Esophagus muscularis mucosa (tissue), 4 donors: ENCODE results near the gene APLP2. TPM values are rescaled to one million over a fixed set of nuclear protein-coding genes. Genes with fewer than 3 reads are reported as not detected.

ENCODE experiments used
- DNase-seq: peaks from one replicate; pipeline ENCODE4 v3.0.0-alpha.2; 2017; ENCODE audit errors: extremely low spot score
- H3K27ac ChIP-seq, 4 donors: fragments of 200-600 bp; sonication (generic); replicated peaks in 1 of 4; 1 replicate in 3 of 4; 2 replicates in 1 of 4; pipeline ENCODE4 v1.5.1; 2016 to 2019; ENCODE audit warnings: mild to moderate bottlenecking in 1 of 4
- H3K27me3 ChIP-seq, 4 donors: fragments of 200-600 bp; sonication (generic); one replicate each; pipeline versions ENCODE4 v1.5.1 to v1.6.0; 2016 to 2019
- H3K36me3 ChIP-seq, 4 donors: fragments of 200-600 bp; sonication (generic); one replicate each; pipeline ENCODE4 v1.5.1; 2016 to 2019
- H3K4me1 ChIP-seq, 4 donors: fragments of 200-600 bp; sonication (generic); one replicate each; pipeline ENCODE4 v1.5.1; 2016 to 2019
- H3K4me3 ChIP-seq, 4 donors: fragments of 200-600 bp; sonication (generic); 1 replicate in 2 of 4; 2 replicates in 2 of 4; pipeline ENCODE4 v1.5.1; 2016 to 2019; ENCODE audit warnings: mild to moderate bottlenecking in 4 of 4, moderate library complexity in 1 of 4
- H3K9me3 ChIP-seq, 4 donors: fragments of 200-600 bp; sonication (generic); 1 replicate in 3 of 4; 2 replicates in 1 of 4; pipeline ENCODE4 v1.5.1; 2016 to 2019
- EP300 ChIP-seq: sonication (generic); formaldehyde crosslinking; IDR thresholded peaks from one replicate; pipeline ENCODE4 v1.6.1; 2017; ENCODE audit warnings: antibody characterized with exemption
- POLR2A ChIP-seq: fragments of 450-650 bp; IDR thresholded peaks from one replicate; pipeline ENCODE4 v1.6.1; 2017; ENCODE audit warnings: antibody characterized with exemption, moderate library complexity, mild to moderate bottlenecking, low read depth
- POLR2AphosphoS5 ChIP-seq, 2 donors: sonication (generic); formaldehyde crosslinking; IDR thresholded peaks; one replicate each; pipeline ENCODE4 v1.6.1; 2017; ENCODE audit warnings: antibody characterized with exemption in 2 of 2
- WGBS: methylation state at CpG from one replicate; pipeline ENCODE4 v1.1.5; 2018; 5-methylcytosine and 5-hydroxymethylcytosine counted together
- intact Hi-C: fragments of 100-400 bp; cut with DNase I; formaldehyde crosslinking; loops from one replicate; pipeline ENCODE4 v1.15.1; 2023
- total RNA-seq, 4 donors: library from RNA; depleted of rRNA; stranded (reverse); fragments of >200 nt; gene quantifications; one replicate each; pipeline versions ENCODE4 v1.1.0 to v1.2.1, GENCODE V29; 2016
- TF ChIP-seq, protein P1 (sequence below), 3 experiments: fragments of 200-600 bp in 2 of 3; fragments of 450-650 bp in 1 of 3; sonication (generic) in 2 of 3; IDR thresholded peaks; one replicate each; pipeline ENCODE4 v1.5.1; 2017 to 2019; ENCODE audit warnings: antibody characterized with exemption in 3 of 3, mild to moderate bottlenecking in 2 of 3, moderate library complexity in 1 of 3

Gene APLP2
- total RNA-seq, 4 donors from 2014 or later, result 311 to 479 (median 410) TPM

- 59% methylated on average over 5 of the region's 5 CpGs for WGBS
- Histone ChIP-seq H3K27ac (no peak overlapping the region), H3K9me3 (no peaks in the 10 kb centered on the region), H3K4me3 (no peak overlapping the region), H3K4me1 (peaks cover 25 to 56% (median 37%) of the 10 kb centered on the region in 4 donors), H3K27me3 (no peaks in the 10 kb centered on the region), H3K36me3 (peaks cover 15 to 42% (median 28%) of the 10 kb centered on the region in 4 donors)
- intact Hi-C loops, result loop anchor here (5.0 kb wide), 2 partner anchors 54 to 119 kb away; partner anchors contain the start of genes APLP2 and PRDM10
- DNase-seq, result no peak
- TF ChIP-seq POLR2A (no peak), EP300 (no peak), POLR2AphosphoS5 (IDR thresholded peaks at IDR 0.05) (no peak)
- TF ChIP-seq, protein P1, sequence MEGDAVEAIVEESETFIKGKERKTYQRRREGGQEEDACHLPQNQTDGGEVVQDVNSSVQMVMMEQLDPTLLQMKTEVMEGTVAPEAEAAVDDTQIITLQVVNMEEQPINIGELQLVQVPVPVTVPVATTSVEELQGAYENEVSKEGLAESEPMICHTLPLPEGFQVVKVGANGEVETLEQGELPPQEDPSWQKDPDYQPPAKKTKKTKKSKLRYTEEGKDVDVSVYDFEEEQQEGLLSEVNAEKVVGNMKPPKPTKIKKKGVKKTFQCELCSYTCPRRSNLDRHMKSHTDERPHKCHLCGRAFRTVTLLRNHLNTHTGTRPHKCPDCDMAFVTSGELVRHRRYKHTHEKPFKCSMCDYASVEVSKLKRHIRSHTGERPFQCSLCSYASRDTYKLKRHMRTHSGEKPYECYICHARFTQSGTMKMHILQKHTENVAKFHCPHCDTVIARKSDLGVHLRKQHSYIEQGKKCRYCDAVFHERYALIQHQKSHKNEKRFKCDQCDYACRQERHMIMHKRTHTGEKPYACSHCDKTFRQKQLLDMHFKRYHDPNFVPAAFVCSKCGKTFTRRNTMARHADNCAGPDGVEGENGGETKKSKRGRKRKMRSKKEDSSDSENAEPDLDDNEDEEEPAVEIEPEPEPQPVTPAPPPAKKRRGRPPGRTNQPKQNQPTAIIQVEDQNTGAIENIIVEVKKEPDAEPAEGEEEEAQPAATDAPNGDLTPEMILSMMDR (IDR thresholded peaks at IDR 0.05), result no peak
These were observed 51.8 kb downstream of the APLP2 start for GRCh38 chr11:130121445-130121978.

DNA sequence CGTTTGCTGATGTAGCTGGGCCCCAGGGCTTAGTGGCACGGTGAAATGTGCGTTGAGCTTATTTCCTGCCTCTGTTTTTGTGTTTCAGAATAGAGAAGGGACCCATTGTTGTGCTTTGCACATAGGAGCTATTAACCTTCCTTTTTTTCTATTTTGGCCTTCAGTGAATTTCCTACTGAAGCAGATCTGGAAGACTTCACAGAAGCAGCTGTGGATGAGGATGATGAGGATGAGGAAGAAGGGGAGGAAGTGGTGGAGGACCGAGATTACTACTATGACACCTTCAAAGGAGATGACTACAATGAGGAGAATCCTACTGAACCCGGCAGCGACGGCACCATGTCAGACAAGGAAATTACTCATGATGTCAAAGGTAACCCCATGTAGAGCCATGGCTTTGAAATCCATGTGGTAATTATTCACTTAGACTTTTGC lies 52.5 kb downstream of the APLP2 start:
- Histone ChIP-seq H3K9me3 (no peaks in the 10 kb centered on the region), H3K4me1 (peaks cover 25 to 62% (median 39%) of the 10 kb centered on the region in 4 donors), H3K27ac (no peak overlapping the region), H3K27me3 (no peaks in the 10 kb centered on the region), H3K36me3 (peaks cover 15 to 48% (median 30%) of the 10 kb centered on the region in 4 donors), H3K4me3 (no peak overlapping the region)
- TF ChIP-seq POLR2A, result no peak
- no peak for TF ChIP-seq EP300
- TF ChIP-seq, protein P1 (IDR thresholded peaks at IDR 0.05), result no peak
- no peak for TF ChIP-seq POLR2AphosphoS5 (IDR thresholded peaks at IDR 0.05)
- intact Hi-C loops, result loop anchor here (5.0 kb wide), 2 partner anchors 55 to 120 kb away; partner anchors contain the start of genes APLP2 and PRDM10
- WGBS, result 75% methylated on average over 7 of the region's 7 CpGs
- no peak for DNase-seq

- peaks cover 21 to 61% (median 44%) of the 10 kb centered on the region in 4 donors for H3K36me3 ChIP-seq
These were observed 53.8 kb downstream of the APLP2 start for GRCh38 chr11:130123414-130124040.

DNA sequence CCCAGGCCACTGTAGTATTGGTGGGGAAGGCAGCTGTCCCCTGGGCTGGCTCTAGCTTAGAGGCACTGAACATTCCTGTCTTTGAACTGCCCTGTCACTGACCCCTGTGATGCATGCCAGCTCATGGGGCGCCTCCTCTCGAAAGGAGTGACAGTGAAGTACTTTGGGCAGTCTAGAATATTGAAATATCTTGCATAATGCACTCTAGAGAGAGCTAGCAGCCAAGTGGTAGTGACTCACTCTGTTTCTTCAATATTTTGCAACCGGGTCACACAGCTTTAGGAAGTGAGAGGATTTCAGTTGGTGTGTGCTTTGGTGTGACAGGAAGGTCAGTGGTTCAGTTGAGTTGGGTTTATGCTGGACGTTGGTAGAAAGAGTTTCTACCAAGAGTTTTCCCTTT lies 54.4 kb downstream of the APLP2 start:
- no peaks in the 10 kb centered on the region for H3K9me3 ChIP-seq
- no peak overlapping the region for H3K4me3 ChIP-seq
- no peaks in the 10 kb centered on the region for H3K27me3 ChIP-seq
- peak; percentile 68 to 72 for TF ChIP-seq POLR2AphosphoS5 (IDR thresholded peaks at IDR 0.05)
- TF ChIP-seq POLR2A, result no peak
- TF ChIP-seq, protein P1 (IDR thresholded peaks at IDR 0.05), result no peak
- no peak for TF ChIP-seq EP300
- no peak for DNase-seq
- H3K36me3 ChIP-seq, result peaks cover 21 to 67% (median 49%) of the 10 kb centered on the region in 4 donors
- peaks cover 25 to 57% (median 39%) of the 10 kb centered on the region in 4 donors for H3K4me1 ChIP-seq
- intact Hi-C loops, result loop anchor here (2.0 to 5.0 kb wide), 3 partner anchors 57 to 197 kb away; partner anchors contain the start of genes APLP2 and PRDM10
- 24% methylated on average over 4 of the region's 4 CpGs for WGBS
- peak overlapping the region; percentile 55 to 70 (median 58) for H3K27ac ChIP-seq

More at GRCh38 chr11:130123414-130124040, 53.8 kb downstream of the APLP2 start:
- DNase-seq, result no peak
- H3K9me3 ChIP-seq, result no peaks in the 10 kb centered on the region
- H3K4me3 ChIP-seq, result no peak overlapping the region
- TF ChIP-seq POLR2A, result no peak
- no peak for TF ChIP-seq EP300
- H3K27me3 ChIP-seq, result no peaks in the 10 kb centered on the region
- H3K4me1 ChIP-seq, result peaks cover 25 to 63% (median 39%) of the 10 kb centered on the region in 4 donors
- H3K27ac ChIP-seq, result peak overlapping the region; percentile 55 to 70 (median 58)
- 94% methylated on average over 31 of the region's 32 CpGs for WGBS
- intact Hi-C loops, result loop anchor here (2.0 to 5.0 kb wide), 3 partner anchors 56 to 197 kb away; partner anchors contain the start of genes APLP2 and PRDM10

DNA sequence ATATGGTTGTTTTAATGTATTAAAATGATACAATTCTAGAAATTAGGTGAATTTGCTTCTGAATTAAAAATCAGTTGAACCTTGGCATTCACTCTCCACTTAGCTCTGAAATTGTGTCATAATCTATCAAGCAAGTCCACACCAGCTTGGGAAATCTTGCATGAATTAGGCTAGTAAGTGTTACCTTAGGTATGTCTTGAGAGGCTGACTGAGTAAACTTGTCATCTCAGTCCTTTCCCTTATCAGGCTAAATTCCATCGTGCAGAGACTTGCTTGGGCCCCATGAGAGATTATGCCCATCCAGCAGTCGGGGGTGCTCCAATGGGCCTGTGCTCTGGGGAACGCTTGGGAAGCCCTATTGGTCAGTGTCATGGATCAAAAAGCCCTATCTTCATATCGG lies 55.9 kb downstream of the APLP2 start:
- H3K4me1 ChIP-seq, result peaks cover 25 to 60% (median 44%) of the 10 kb centered on the region in 4 donors

More for the DNA sequence above, 55.9 kb downstream of the APLP2 start:
- H3K4me3 ChIP-seq, result no peak overlapping the region
- H3K27me3 ChIP-seq, result no peaks in the 10 kb centered on the region
- no peak for TF ChIP-seq EP300
- no peak for TF ChIP-seq POLR2A
- TF ChIP-seq, protein P1 (IDR thresholded peaks at IDR 0.05), result no peak
- TF ChIP-seq POLR2AphosphoS5 (IDR thresholded peaks at IDR 0.05), result no peak
- no peak overlapping the region for H3K27ac ChIP-seq
- H3K36me3 ChIP-seq, result peaks cover 33 to 82% (median 65%) of the 10 kb centered on the region in 4 donors
- no peak for DNase-seq
- intact Hi-C loops, result loop anchor here (2.0 kb wide), 1 partner anchor 199 kb away; no protein-coding TSS in a partner anchor
- 91% methylated on average over 4 of the region's 4 CpGs for WGBS
- no peaks in the 10 kb centered on the region for H3K9me3 ChIP-seq
